Hematopoietic multipotent progenitor cell treated with erythropoietin and hydrocortisone succinate and interleukin-3 and kit ligand, for 8 days (in vitro differentiated cells): ENCODE measurements around the gene MRPS23.
A peak's percentile ranks its signal among the peaks of the same experiment; 100 is the strongest.

Experiments used
- DNase-seq: peaks from one replicate; pipeline ENCODE4 v3.0.0-alpha.2; 2015

MRPS23 gene

GRCh38 chr17:57877803-57878377 lies 28.0 kb upstream of the MRPS23 start:
- no peak for DNase-seq

- no peak for DNase-seq
These were observed 27.0 kb upstream of the MRPS23 start for GRCh38 chr17:57876866-57877237.

- no peak for DNase-seq
These were observed 26.4 kb upstream of the MRPS23 start for GRCh38 chr17:57876023-57876865.

- peak; percentile 33 for DNase-seq
These were observed 25.6 kb upstream of the MRPS23 start for GRCh38 chr17:57875290-57876022.

GRCh38 chr17:57874434-57875289 lies 24.8 kb upstream of the MRPS23 start:
- peak; percentile 30 for DNase-seq

- no peak for DNase-seq
These were observed 24.2 kb upstream of the MRPS23 start for GRCh38 chr17:57874058-57874419.

GRCh38 chr17:57873261-57874057 lies 23.6 kb upstream of the MRPS23 start:
- DNase-seq: no peak

- DNase-seq: no peak
These were observed 22.7 kb upstream of the MRPS23 start for GRCh38 chr17:57872536-57872935.

GRCh38 chr17:57871863-57872262 lies 22.0 kb upstream of the MRPS23 start:
- no peak for DNase-seq

GRCh38 chr17:57871155-57871554 lies 21.3 kb upstream of the MRPS23 start:
- no peak for DNase-seq

GRCh38 chr17:57870283-57870635 lies 20.4 kb upstream of the MRPS23 start:
- no peak for DNase-seq

GRCh38 chr17:57869617-57870282 lies 19.9 kb upstream of the MRPS23 start:
- DNase-seq: no peak

GRCh38 chr17:57868910-57869616 lies 19.2 kb upstream of the MRPS23 start:
- no peak for DNase-seq

- DNase-seq: peak; percentile 62
These were observed 18.4 kb upstream of the MRPS23 start for GRCh38 chr17:57868007-57868909.

GRCh38 chr17:57867126-57867525 lies 17.3 kb upstream of the MRPS23 start:
- no peak for DNase-seq

- DNase-seq: no peak
These were observed 16.9 kb upstream of the MRPS23 start for GRCh38 chr17:57866723-57867122.

- no peak for DNase-seq
These were observed 16.5 kb upstream of the MRPS23 start for GRCh38 chr17:57866319-57866718.

- no peak for DNase-seq
These were observed 14.4 kb upstream of the MRPS23 start for GRCh38 chr17:57864273-57864672.

- no peak for DNase-seq
These were observed 13.1 kb upstream of the MRPS23 start for GRCh38 chr17:57862694-57863667.
